Cortex of kidney (tissue), 1 donor: Measurements from ENCODE around the gene SSNA1.

Source experiments
- DNase-seq: peaks from one replicate; lab custom pipeline; 2025; lab: John Stamatoyannopoulos, UW

Gene SSNA1

GRCh38 chr9:137167747-137168572 is 20.5 kb upstream of the SSNA1 start:
- DNase-seq: no peak

GRCh38 chr9:137168573-137168903 is 19.9 kb upstream of the SSNA1 start:
- no peak for DNase-seq

- DNase-seq: no peak
Measured at GRCh38 chr9:137168904-137169856, 19.3 kb upstream of the SSNA1 start.

- no peak for DNase-seq
Measured at GRCh38 chr9:137169896-137170358, 18.5 kb upstream of the SSNA1 start, which contains the start of gene LRRC26. Gene LRRC26, minus strand, starts transcription at chr9:137170051. Its CDS starts 108 bp downstream, at chr9:137169943.

- DNase-seq: no peak
Measured at GRCh38 chr9:137170486-137171148, 17.9 kb upstream of the SSNA1 start.

- DNase-seq: no peak
Measured at GRCh38 chr9:137171149-137171900, 17.2 kb upstream of the SSNA1 start.

- DNase-seq: no peak
Measured at GRCh38 chr9:137172901-137173795, 15.3 kb upstream of the SSNA1 start.

GRCh38 chr9:137173796-137174664 is 14.4 kb upstream of the SSNA1 start:
- DNase-seq: no peak

- DNase-seq: no peak
Measured at GRCh38 chr9:137174722-137175293, 13.7 kb upstream of the SSNA1 start.

- no peak for DNase-seq
Measured at GRCh38 chr9:137175345-137175961, 13.0 kb upstream of the SSNA1 start.

GRCh38 chr9:137176302-137177182 is 11.9 kb upstream of the SSNA1 start:
- DNase-seq: no peak

- no peak for DNase-seq
Measured at GRCh38 chr9:137178201-137178938, 10.1 kb upstream of the SSNA1 start.

GRCh38 chr9:137178939-137179630 is 9.4 kb upstream of the SSNA1 start:
- DNase-seq: no peak

GRCh38 chr9:137179761-137180160 is 8.7 kb upstream of the SSNA1 start:
- no peak for DNase-seq

GRCh38 chr9:137180491-137180890 is 8.0 kb upstream of the SSNA1 start:
- no peak for DNase-seq

GRCh38 chr9:137181680-137182079 is 6.8 kb upstream of the SSNA1 start:
- no peak for DNase-seq
